ENCODE measurements around the gene PDCD2L.

Gene PDCD2L

GRCh38 chr19:34404109-34404909, at the start of gene PDCD2L (continued):
- TF ChIP-seq ZNF585B (tag by site-specific recombination; IDR thresholded peaks at IDR 0.05) (no peak), ZNF280C (tag by site-specific recombination; IDR thresholded peaks at IDR 0.05) (no peak), ZNF274 (IDR thresholded peaks at IDR 0.05; ENCODE audit: low read length) (no peak), ZNF274 (tag by site-specific recombination; IDR thresholded peaks at IDR 0.05; ENCODE audit: borderline replicate concordance) (no peak), ZNF214 (tag by site-specific recombination; IDR thresholded peaks at IDR 0.05; ENCODE audit: borderline replicate concordance) (no peak), KLF8 (tag by site-specific recombination; IDR thresholded peaks at IDR 0.05) (peak; percentile 74; the same call in 1 of the 2 replicates), ZNF239 (tag by site-specific recombination; IDR thresholded peaks at IDR 0.05) (peak; percentile 59; the same call in 1 of the 2 replicates), ZNF148 (tag by site-specific recombination; IDR thresholded peaks at IDR 0.05; ENCODE audit: borderline replicate concordance) (no peak), ZNF777 (tag by site-specific recombination; IDR thresholded peaks at IDR 0.05; ENCODE audit: borderline replicate concordance) (peak; percentile 89), ZNF544 (tag by site-specific recombination; IDR thresholded peaks at IDR 0.05) (no peak), ZNF350 (tag by site-specific recombination; IDR thresholded peaks at IDR 0.05) (no peak), ZBTB10 (tag by site-specific recombination; IDR thresholded peaks at IDR 0.05) (peak; percentile 75; the same call in 1 of the 2 replicates), ZNF366 (tag by site-specific recombination; conservative IDR thresholded peaks at IDR 0.05) (no peak), ZNF404 (tag by site-specific recombination; IDR thresholded peaks at IDR 0.05) (no peak), ZNF169 (tag by site-specific recombination; IDR thresholded peaks at IDR 0.05) (no peak)
- TF ChIP-seq, protein P1, sequence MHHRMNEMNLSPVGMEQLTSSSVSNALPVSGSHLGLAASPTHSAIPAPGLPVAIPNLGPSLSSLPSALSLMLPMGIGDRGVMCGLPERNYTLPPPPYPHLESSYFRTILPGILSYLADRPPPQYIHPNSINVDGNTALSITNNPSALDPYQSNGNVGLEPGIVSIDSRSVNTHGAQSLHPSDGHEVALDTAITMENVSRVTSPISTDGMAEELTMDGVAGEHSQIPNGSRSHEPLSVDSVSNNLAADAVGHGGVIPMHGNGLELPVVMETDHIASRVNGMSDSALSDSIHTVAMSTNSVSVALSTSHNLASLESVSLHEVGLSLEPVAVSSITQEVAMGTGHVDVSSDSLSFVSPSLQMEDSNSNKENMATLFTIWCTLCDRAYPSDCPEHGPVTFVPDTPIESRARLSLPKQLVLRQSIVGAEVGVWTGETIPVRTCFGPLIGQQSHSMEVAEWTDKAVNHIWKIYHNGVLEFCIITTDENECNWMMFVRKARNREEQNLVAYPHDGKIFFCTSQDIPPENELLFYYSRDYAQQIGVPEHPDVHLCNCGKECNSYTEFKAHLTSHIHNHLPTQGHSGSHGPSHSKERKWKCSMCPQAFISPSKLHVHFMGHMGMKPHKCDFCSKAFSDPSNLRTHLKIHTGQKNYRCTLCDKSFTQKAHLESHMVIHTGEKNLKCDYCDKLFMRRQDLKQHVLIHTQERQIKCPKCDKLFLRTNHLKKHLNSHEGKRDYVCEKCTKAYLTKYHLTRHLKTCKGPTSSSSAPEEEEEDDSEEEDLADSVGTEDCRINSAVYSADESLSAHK (tag by site-specific recombination; IDR thresholded peaks at IDR 0.05) = 0 out of 2 replicates have a peak, but pooled peaks have one; percentile 4
- TF ChIP-seq, protein P2, sequence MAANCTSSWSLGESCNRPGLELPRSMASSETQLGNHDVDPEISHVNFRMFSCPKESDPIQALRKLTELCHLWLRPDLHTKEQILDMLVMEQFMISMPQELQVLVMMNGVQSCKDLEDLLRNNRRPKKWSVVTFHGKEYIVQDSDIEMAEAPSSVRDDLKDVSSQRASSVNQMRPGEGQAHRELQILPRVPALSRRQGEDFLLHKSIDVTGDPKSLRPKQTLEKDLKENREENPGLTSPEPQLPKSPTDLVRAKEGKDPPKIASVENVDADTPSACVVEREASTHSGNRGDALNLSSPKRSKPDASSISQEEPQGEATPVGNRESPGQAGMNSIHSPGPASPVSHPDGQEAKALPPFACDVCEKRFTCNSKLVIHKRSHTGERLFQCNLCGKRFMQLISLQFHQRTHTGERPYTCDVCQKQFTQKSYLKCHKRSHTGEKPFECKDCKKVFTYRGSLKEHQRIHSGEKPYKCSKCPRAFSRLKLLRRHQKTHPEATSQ (tag by site-specific recombination; IDR thresholded peaks at IDR 0.05) = peak; percentile 62; the same call in 1 of the 2 replicates
- TF ChIP-seq, protein P3, sequence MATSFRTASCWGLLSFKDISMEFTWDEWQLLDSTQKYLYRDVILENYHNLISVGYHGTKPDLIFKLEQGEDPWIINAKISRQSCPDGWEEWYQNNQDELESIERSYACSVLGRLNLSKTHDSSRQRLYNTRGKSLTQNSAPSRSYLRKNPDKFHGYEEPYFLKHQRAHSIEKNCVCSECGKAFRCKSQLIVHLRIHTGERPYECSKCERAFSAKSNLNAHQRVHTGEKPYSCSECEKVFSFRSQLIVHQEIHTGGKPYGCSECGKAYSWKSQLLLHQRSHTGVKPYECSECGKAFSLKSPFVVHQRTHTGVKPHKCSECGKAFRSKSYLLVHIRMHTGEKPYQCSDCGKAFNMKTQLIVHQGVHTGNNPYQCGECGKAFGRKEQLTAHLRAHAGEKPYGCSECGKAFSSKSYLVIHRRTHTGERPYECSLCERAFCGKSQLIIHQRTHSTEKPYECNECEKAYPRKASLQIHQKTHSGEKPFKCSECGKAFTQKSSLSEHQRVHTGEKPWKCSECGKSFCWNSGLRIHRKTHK (tag by site-specific recombination; IDR thresholded peaks at IDR 0.05) = no peak
- TF ChIP-seq, protein P4, sequence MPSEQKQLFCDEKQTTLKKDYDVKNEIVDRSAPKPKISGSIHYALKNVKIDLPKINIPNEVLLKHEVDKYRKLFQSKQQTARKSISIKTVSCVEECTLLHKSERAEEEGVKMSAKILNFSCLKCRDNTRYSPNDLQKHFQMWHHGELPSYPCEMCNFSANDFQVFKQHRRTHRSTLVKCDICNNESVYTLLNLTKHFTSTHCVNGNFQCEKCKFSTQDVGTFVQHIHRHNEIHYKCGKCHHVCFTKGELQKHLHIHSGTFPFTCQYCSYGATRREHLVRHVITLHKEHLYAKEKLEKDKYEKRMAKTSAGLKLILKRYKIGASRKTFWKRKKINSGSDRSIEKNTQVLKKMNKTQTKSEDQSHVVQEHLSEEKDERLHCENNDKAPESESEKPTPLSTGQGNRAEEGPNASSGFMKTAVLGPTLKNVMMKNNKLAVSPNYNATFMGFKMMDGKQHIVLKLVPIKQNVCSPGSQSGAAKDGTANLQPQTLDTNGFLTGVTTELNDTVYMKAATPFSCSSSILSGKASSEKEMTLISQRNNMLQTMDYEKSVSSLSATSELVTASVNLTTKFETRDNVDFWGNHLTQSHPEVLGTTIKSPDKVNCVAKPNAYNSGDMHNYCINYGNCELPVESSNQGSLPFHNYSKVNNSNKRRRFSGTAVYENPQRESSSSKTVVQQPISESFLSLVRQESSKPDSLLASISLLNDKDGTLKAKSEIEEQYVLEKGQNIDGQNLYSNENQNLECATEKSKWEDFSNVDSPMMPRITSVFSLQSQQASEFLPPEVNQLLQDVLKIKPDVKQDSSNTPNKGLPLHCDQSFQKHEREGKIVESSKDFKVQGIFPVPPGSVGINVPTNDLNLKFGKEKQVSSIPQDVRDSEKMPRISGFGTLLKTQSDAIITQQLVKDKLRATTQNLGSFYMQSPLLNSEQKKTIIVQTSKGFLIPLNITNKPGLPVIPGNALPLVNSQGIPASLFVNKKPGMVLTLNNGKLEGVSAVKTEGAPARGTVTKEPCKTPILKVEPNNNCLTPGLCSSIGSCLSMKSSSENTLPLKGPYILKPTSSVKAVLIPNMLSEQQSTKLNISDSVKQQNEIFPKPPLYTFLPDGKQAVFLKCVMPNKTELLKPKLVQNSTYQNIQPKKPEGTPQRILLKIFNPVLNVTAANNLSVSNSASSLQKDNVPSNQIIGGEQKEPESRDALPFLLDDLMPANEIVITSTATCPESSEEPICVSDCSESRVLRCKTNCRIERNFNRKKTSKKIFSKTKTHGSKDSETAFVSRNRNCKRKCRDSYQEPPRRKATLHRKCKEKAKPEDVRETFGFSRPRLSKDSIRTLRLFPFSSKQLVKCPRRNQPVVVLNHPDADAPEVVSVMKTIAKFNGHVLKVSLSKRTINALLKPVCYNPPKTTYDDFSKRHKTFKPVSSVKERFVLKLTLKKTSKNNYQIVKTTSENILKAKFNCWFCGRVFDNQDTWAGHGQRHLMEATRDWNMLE (tag by site-specific recombination; conservative IDR thresholded peaks at IDR 0.05; ENCODE audit: low read depth) = no peak; the same call in 1 of the 2 replicates
